ENCODE results near the gene ADCY9. TPM values are rescaled to one million over a fixed set of nuclear protein-coding genes. Genes with fewer than 3 reads are reported as not detected.

The ADCY9 gene
- total RNA-seq, 1 experiment from 2014 or later = 4.7 TPM

DNA sequence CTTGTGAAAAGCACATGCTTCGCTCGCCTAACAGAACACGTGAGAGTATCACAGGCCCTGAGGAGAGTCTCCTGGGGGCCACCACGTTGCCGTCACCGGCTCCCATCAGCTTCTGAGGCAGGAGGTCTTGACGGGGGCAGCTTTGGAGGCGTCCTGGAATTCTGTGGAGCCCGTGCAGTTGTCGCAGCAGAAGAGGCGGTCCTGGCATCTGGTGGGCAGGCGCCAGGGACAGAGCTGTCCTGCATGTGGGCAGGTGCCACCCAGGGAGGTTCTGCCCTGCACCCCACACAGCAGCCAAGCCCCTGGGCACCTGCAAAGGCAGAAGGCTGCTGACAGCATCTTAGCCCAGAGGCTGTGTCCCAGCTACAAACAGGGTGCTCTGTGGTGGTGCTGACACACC is 136.7 kb downstream of the ADCY9 start:
- no peaks in the 10 kb centered on the region for H3K9me3 ChIP-seq (ENCODE audit: control insufficient read depth, low read depth, low read length)
- H3K4me1 Mint-ChIP-seq = peaks cover 5 to 15% of the 10 kb centered on the region in 2 experiments
- H3K27ac ChIP-seq (ENCODE audit: insufficient read length, low read depth, low read length) = no peak overlapping the region
- H4K8ac ChIP-seq (replicated peaks; ENCODE audit: insufficient read length, low read depth, low read length) = no peak overlapping the region
- no peak overlapping the region for H4K91ac ChIP-seq (ENCODE audit: insufficient read length, low read depth, low read length)
- H3K36me3 Mint-ChIP-seq (ENCODE audit: insufficient read depth in 1 of 3, low read depth in 3 of 3) = peaks cover 2 to 3% (median 2%) of the 10 kb centered on the region in 3 experiments; a peak in 2 of 7 replicates
- no peak overlapping the region for H2BK120ac ChIP-seq (ENCODE audit: low read depth, low read length, poor library complexity, severe bottlenecking)
- no peak overlapping the region for H3K27ac Mint-ChIP-seq
- H3K4me3 Mint-ChIP-seq = no peak overlapping the region
- no peak overlapping the region for H3K4ac ChIP-seq (ENCODE audit: low read depth, low read length)
- no peak overlapping the region for H2BK12ac ChIP-seq (ENCODE audit: insufficient read length, low read depth, low read length)
- no peaks in the 10 kb centered on the region for H3K23me2 ChIP-seq (ENCODE audit: insufficient read length, low read depth, low read length, poor library complexity, severe bottlenecking)
- H4K20me1 ChIP-seq (ENCODE audit: control insufficient read depth, insufficient read depth, insufficient read length) = no peaks in the 10 kb centered on the region
- no peak overlapping the region for H2AK5ac ChIP-seq (ENCODE audit: insufficient read length, low read length)
- no peak overlapping the region for H3K56ac ChIP-seq (ENCODE audit: insufficient read length, low read depth, low read length)
- no peak overlapping the region for H2AFZ ChIP-seq (ENCODE audit: low read length)
- no peak overlapping the region for H2BK15ac ChIP-seq (ENCODE audit: low read depth, low read length)
- TF ChIP-seq, protein P1, sequence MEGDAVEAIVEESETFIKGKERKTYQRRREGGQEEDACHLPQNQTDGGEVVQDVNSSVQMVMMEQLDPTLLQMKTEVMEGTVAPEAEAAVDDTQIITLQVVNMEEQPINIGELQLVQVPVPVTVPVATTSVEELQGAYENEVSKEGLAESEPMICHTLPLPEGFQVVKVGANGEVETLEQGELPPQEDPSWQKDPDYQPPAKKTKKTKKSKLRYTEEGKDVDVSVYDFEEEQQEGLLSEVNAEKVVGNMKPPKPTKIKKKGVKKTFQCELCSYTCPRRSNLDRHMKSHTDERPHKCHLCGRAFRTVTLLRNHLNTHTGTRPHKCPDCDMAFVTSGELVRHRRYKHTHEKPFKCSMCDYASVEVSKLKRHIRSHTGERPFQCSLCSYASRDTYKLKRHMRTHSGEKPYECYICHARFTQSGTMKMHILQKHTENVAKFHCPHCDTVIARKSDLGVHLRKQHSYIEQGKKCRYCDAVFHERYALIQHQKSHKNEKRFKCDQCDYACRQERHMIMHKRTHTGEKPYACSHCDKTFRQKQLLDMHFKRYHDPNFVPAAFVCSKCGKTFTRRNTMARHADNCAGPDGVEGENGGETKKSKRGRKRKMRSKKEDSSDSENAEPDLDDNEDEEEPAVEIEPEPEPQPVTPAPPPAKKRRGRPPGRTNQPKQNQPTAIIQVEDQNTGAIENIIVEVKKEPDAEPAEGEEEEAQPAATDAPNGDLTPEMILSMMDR (conservative IDR thresholded peaks at IDR 0.05) = no peak
- no peak overlapping the region for H2BK5ac ChIP-seq (ENCODE audit: insufficient read length, low read length)
- peaks cover 6% of the 10 kb centered on the region for H3K27me3 Mint-ChIP-seq (ENCODE audit: low read depth)
- H3K9ac ChIP-seq (ENCODE audit: extremely low read depth, insufficient read length, low read length) = no peak overlapping the region
- H3K23ac ChIP-seq (ENCODE audit: insufficient read length, low read depth, low read length) = no peak overlapping the region
- H3K79me1 ChIP-seq (ENCODE audit: insufficient read depth, low read depth, low read length, poor library complexity, severe bottlenecking) = no peaks in the 10 kb centered on the region
- no CpG with 5 or more reads among the region's 12 CpGs for WGBS (ENCODE audit: extremely low coverage, insufficient read length, low lambda C conversion rate)
- no peaks in the 10 kb centered on the region for H3K9me3 Mint-ChIP-seq
- no peaks in the 10 kb centered on the region for H3K27me3 ChIP-seq (ENCODE audit: insufficient read depth, low read length)
- no peak overlapping the region for H3K14ac ChIP-seq (ENCODE audit: insufficient read depth, low read length)
- H3K4me2 ChIP-seq (ENCODE audit: insufficient read depth, insufficient read length, low read length) = no peak overlapping the region
- H3T11ph ChIP-seq (ENCODE audit: low read length) = no peak overlapping the region
- H3K18ac ChIP-seq (ENCODE audit: insufficient read length, low read depth, low read length) = no peak overlapping the region
- no peaks in the 10 kb centered on the region for H3K79me2 ChIP-seq (ENCODE audit: insufficient read depth, low read length)
- H4K5ac ChIP-seq (ENCODE audit: insufficient read length, low read depth, low read length) = no peak overlapping the region
- H2BK20ac ChIP-seq (ENCODE audit: low read depth, low read length, poor library complexity, severe bottlenecking) = no peak overlapping the region
- no peak for DNase-seq
- H3K4me1 ChIP-seq (ENCODE audit: insufficient read depth, low read length) = no peaks in the 10 kb centered on the region

Data from H9 (cell line).